GM18526 (cell line): ENCODE results near the gene LIPC.

Experiments used
- POLR2A ChIP-seq: IDR thresholded peaks from 3 replicates; pipeline ENCODE4 v1.6.1; 2011; ENCODE audit not compliant: insufficient read length; ENCODE audit errors: extremely low read depth

The LIPC gene

GRCh38 chr15:58431221-58432149 is at the start of gene LIPC:
LIPC (plus strand) TSS chr15:58431991; CDS start chr15:58432033, 42 bp downstream.
- TF ChIP-seq POLR2A, result no peak

GRCh38 chr15:58383876-58384275 is 47.9 kb upstream of the LIPC start:
- TF ChIP-seq POLR2A, result no peak

GRCh38 chr15:58384667-58385066 is 47.1 kb upstream of the LIPC start:
- no peak for TF ChIP-seq POLR2A

GRCh38 chr15:58386081-58386480 is 45.7 kb upstream of the LIPC start:
- no peak for TF ChIP-seq POLR2A

- no peak for TF ChIP-seq POLR2A
Observed at GRCh38 chr15:58386641-58387040, 45.1 kb upstream of the LIPC start.

GRCh38 chr15:58387130-58387529 is 44.7 kb upstream of the LIPC start:
- no peak for TF ChIP-seq POLR2A

GRCh38 chr15:58388211-58388610 is 43.6 kb upstream of the LIPC start:
- TF ChIP-seq POLR2A, result no peak

- TF ChIP-seq POLR2A, result no peak
Observed at GRCh38 chr15:58390118-58390517, 41.7 kb upstream of the LIPC start.

- no peak for TF ChIP-seq POLR2A
Observed at GRCh38 chr15:58390655-58391054, 41.1 kb upstream of the LIPC start.

- TF ChIP-seq POLR2A, result no peak
Observed at GRCh38 chr15:58391088-58391487, 40.7 kb upstream of the LIPC start.

- no peak for TF ChIP-seq POLR2A
Observed at GRCh38 chr15:58392141-58392540, 39.6 kb upstream of the LIPC start.

- TF ChIP-seq POLR2A, result no peak
Observed at GRCh38 chr15:58392611-58393161, 39.1 kb upstream of the LIPC start.

- TF ChIP-seq POLR2A, result no peak
Observed at GRCh38 chr15:58393241-58393662, 38.5 kb upstream of the LIPC start.

- no peak for TF ChIP-seq POLR2A
Observed at GRCh38 chr15:58396181-58396580, 35.6 kb upstream of the LIPC start.

- no peak for TF ChIP-seq POLR2A
Observed at GRCh38 chr15:58398071-58398470, 33.7 kb upstream of the LIPC start.

GRCh38 chr15:58398643-58399042 is 33.1 kb upstream of the LIPC start:
- TF ChIP-seq POLR2A, result no peak

- TF ChIP-seq POLR2A, result no peak
Observed at GRCh38 chr15:58399739-58400138, 32.1 kb upstream of the LIPC start.

GRCh38 chr15:58401276-58401675 is 30.5 kb upstream of the LIPC start:
- TF ChIP-seq POLR2A, result no peak
